ENCODE measurements around the gene HMGN4. TPM values are rescaled to one million over a fixed set of nuclear protein-coding genes. Genes with fewer than 3 reads are reported as not detected.
A peak's percentile ranks its signal among the peaks of the same experiment; 100 is the strongest.
"Not testable (repeated sequence)": the region's sequence is repeated elsewhere in the genome, so short reads cannot be mapped to it uniquely, and the experiment has no call there.

HMGN4 gene
- total RNA-seq, 2 donors from 2014 or later, result 79.8 to 91.9 TPM

- H3K4me1 Mint-ChIP-seq (ENCODE audit: low read depth in 2 of 2), result peaks cover under 1 to 3% of the 10 kb centered on the region in 2 donors
- H3K27ac Mint-ChIP-seq, result no peak overlapping the region
- H3K4me3 Mint-ChIP-seq, result no peak overlapping the region
- no peaks in the 10 kb centered on the region for H3K9me3 Mint-ChIP-seq
- H3K27me3 Mint-ChIP-seq, result peaks cover 0 to 9% of the 10 kb centered on the region in 2 donors
- DNase-seq (ENCODE audit: low spot score) (no peak), ATAC-seq (no peak)
- H3K36me3 Mint-ChIP-seq, result no peaks in the 10 kb centered on the region
Observed at GRCh38 chr6:26514984-26515383, 23.2 kb upstream of the HMGN4 start.

DNA sequence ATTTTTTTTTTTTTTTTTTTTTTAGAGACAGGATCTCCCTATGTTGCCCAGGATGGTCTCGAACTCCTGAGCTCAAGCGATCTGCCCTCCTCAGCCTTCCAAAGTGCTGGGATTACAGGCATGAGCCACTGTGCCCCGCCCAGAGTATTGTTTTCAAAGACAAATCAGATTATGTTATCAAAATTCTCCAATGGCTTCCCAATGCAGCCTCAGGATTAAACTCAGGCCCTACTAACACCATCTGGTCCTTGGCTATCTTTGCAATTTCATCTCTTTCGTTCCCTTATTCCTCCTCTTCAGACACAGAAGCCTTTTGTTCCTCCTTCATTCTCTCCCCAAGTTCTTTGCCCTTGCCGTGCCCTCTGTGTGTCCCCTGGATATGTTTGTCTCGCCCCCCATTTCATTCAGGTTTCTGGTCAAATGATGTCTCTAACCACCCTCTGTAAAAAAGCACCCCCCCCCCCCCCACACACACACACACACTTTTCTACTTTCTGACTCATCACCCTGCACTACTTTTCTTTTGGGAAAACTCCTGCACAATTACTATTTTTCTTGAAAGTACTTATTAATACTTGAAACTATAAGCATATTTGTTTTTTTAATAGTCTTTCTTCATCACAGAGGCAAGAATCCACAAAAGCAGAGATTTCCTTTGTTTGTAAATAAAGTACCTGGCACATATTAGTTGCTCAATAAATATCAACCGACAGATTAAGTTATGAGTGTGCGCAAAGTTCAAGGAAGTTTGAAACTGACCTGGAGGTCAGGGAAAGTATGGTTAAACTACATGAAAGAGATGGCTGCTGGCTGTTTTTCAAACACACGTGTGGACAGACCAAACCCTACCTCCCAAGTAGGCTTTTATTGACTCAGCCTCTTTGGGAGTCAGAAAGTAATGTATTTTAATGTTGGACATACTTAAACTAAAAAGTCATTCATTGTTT is 21.4 kb upstream of the HMGN4 start:
- no peak overlapping the region for H3K27ac Mint-ChIP-seq
- no peak for ATAC-seq
- no peaks in the 10 kb centered on the region for H3K9me3 Mint-ChIP-seq

DNA sequence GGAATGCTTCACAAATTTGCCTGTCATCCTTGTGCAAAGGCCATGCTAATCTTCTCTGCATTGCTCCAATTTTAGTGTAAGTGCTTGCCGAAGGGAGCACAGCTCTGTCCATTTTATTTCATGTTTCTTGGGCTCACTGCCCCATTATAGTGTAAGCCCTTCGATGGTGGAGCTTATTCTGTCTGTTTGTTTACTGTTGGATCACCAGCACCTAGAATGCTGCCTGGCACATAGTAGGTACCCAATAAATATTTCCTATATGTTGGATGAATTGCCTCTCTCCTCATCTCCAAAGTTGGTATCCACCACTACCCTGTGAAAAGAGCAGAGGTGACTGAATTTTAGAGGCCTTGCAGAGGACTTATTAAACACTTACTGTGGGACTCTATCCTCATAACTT is 18.8 kb upstream of the HMGN4 start:
- H3K9me3 Mint-ChIP-seq, result no peaks in the 10 kb centered on the region
- H3K36me3 Mint-ChIP-seq, result no peaks in the 10 kb centered on the region
- H3K4me1 Mint-ChIP-seq (ENCODE audit: low read depth in 2 of 2), result peaks cover 32 to 37% of the 10 kb centered on the region in 2 donors
- no peak overlapping the region for H3K4me3 Mint-ChIP-seq
- no peak overlapping the region for H3K27ac Mint-ChIP-seq
- DNase-seq (ENCODE audit: low spot score) (no peak), ATAC-seq (no peak)
- H3K27me3 Mint-ChIP-seq, result peaks cover 0 to 7% of the 10 kb centered on the region in 2 donors

More for the DNA sequence above, 21.4 kb upstream of the HMGN4 start:
- peaks cover 0 to 9% of the 10 kb centered on the region in 2 donors for H3K27me3 Mint-ChIP-seq
- H3K36me3 Mint-ChIP-seq, result no peaks in the 10 kb centered on the region
- no peak overlapping the region for H3K4me3 Mint-ChIP-seq
- DNase-seq (ENCODE audit: low spot score), result no peak
- peaks cover 16 to 17% of the 10 kb centered on the region in 2 donors for H3K4me1 Mint-ChIP-seq (ENCODE audit: low read depth in 2 of 2)

DNA sequence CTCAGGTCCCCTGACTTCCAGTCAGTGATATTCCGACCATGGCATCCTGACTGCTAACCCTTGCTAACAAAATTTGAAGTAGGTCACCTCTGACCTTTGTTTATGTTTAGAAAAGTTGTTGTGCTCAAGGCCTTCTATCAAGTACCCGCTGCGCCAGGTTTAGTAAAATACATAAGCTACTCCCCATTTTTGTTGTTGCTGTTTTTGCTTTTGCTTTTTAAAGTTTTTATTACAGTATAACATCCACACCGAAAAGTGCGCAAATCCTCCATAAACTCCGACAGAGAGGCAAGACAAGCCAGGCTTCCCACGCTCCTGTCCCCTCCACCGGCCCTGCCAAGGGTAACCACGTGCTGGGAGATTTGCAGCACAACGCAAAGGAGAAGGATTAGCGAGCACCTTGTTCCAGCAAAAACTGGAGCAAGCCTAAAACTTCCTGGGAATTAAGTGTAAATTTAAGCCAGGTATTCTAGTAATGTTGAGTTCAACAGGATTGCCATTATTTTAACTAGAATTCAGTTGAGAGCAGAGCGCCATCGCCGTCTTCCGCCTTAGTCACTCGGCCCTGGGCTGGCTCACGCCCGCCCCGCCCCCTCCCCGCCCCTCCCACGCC is 17.8 kb upstream of the HMGN4 start:
- Mint-ChIP-seq H3K4me3 (peak overlapping the region; percentile 91), H3K36me3 (no peaks in the 10 kb centered on the region), H3K27ac (peak overlapping the region; percentile 88 to 99), H3K4me1 (ENCODE audit: low read depth in 2 of 2) (peaks cover 32 to 41% of the 10 kb centered on the region in 2 donors), H3K27me3 (peaks cover 0 to 7% of the 10 kb centered on the region in 2 donors), H3K9me3 (no peaks in the 10 kb centered on the region)
- DNase-seq (ENCODE audit: low spot score), result peak; percentile 66
- peak; percentile 10 to 18 for ATAC-seq

- Mint-ChIP-seq H3K27ac (peak overlapping the region; percentile 88 to 99), H3K9me3 (no peaks in the 10 kb centered on the region), H3K36me3 (no peaks in the 10 kb centered on the region), H3K4me3 (peak overlapping the region; percentile 91), H3K4me1 (ENCODE audit: low read depth in 2 of 2) (peaks cover 32 to 41% of the 10 kb centered on the region in 2 donors), H3K27me3 (peaks cover 0 to 3% of the 10 kb centered on the region in 2 donors)
- DNase-seq (ENCODE audit: low spot score) (peak; percentile 87), ATAC-seq (peak; percentile 85 to 89)
Observed at GRCh38 chr6:26520850-26521599, 17.1 kb upstream of the HMGN4 start.

DNA sequence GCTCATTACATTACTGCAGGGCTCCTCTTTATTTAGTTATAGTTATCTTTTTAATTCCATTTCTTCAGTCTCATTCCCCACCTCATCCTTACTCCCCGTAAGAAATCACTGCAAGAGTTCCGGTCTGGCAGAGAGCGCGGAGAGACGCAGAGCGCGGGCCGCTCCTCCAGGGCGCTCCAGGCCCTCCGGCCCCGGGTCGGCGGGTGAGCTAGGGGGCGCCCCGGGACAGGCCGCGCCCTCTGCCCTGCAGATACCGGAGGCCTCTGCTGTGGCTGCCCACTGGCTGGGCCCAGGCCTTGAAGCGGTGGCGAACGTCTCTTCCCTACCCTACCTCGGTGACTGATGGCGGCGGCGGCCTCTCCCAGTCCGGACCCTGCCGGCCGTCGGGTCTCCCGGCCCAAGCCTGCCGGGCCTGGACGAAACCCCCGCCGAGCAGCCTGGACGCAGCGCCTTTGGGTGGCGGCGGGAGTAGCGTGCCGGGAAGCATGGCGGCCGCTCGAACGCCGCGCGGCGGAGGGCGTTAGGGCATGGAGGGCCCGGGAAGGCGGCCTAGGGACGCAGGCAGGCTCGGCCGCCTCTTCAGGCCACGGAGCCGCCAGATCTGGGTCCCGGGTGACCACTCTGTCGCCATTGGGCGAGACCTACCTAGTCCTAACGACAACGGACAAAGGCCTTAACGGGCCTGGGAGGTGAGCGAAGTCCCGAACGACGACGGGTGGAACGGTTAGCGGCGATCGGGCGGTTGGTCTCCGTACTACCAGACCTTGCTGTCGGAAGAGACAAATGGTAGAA is 16.4 kb upstream of the HMGN4 start:
- H3K36me3 Mint-ChIP-seq, result no peaks in the 10 kb centered on the region
- peaks cover 0 to 3% of the 10 kb centered on the region in 2 donors for H3K27me3 Mint-ChIP-seq
- H3K4me1 Mint-ChIP-seq (ENCODE audit: low read depth in 2 of 2), result peaks cover 32 to 41% of the 10 kb centered on the region in 2 donors
- no peaks in the 10 kb centered on the region for H3K9me3 Mint-ChIP-seq
- H3K27ac Mint-ChIP-seq, result peak overlapping the region; percentile 88 to 99
- ATAC-seq (peak; percentile 90 to 91), DNase-seq (ENCODE audit: low spot score) (peak; percentile 90)
- peak overlapping the region; percentile 91 for H3K4me3 Mint-ChIP-seq

DNA sequence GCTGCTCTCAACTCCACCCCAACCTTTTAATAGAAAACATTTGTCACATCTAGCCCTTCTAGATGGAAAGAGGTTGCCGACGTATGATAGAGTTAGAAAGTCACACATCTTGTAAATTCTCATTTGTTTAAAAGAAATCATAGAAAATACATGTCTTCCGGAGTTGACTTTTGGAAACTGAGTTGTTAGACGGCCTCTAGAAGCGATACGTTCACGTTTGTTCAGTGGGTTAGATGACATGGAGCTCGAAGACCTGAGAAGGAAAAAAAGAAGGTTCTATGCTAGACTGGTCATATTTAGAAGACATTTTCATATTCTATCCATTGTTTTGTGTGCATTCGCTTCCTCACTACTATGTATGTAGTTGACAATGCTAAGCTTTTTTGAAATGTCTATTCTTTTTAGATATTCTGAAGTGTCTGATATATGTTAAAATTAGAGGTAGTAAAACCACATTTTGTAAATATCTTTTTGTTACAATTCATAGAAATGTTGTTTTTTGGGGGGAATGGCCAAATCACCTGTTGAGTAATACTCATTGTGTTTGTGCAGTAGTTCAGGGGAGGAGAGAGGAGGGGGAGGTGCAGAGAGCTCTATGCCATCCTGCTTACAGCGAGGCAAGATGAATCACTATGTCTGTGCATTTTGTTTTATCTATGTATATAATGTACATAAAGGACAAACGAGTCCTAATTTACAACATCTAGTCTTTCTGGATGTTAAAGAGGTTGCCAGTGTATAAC is 15.5 kb upstream of the HMGN4 start:
- peaks cover 32 to 41% of the 10 kb centered on the region in 2 donors for H3K4me1 Mint-ChIP-seq (ENCODE audit: low read depth in 2 of 2)
- not testable (repeated sequence) for H3K9me3 Mint-ChIP-seq; H3K36me3 Mint-ChIP-seq; DNase-seq (ENCODE audit: low spot score); H3K27me3 Mint-ChIP-seq; ATAC-seq
- peak overlapping the region; percentile 88 to 99 for H3K27ac Mint-ChIP-seq
- peak overlapping the region; percentile 91 for H3K4me3 Mint-ChIP-seq

DNA sequence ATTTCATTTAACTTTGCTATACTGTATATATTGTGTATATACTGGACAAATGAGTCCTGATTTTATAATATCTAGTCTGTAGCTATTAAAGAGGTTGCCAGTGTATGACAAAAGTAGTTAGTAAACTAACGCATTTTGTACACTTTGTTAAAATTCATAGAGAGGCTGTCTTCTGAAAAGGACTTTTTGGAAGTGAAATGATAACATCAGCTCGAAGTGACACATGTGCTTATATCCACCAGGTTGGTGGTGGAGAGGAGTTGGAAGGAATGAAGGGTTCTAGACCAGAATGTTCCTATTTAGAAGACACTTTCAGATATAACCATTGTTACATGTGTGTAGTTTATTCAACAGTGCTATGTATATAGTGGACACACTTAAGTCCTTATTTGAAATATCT is 13.9 kb upstream of the HMGN4 start:
- not testable (repeated sequence) for H3K9me3 Mint-ChIP-seq; H3K27ac Mint-ChIP-seq; DNase-seq (ENCODE audit: low spot score); H3K4me3 Mint-ChIP-seq; H3K36me3 Mint-ChIP-seq; ATAC-seq; H3K27me3 Mint-ChIP-seq
- peaks cover 32 to 41% of the 10 kb centered on the region in 2 donors for H3K4me1 Mint-ChIP-seq (ENCODE audit: low read depth in 2 of 2)

DNA sequence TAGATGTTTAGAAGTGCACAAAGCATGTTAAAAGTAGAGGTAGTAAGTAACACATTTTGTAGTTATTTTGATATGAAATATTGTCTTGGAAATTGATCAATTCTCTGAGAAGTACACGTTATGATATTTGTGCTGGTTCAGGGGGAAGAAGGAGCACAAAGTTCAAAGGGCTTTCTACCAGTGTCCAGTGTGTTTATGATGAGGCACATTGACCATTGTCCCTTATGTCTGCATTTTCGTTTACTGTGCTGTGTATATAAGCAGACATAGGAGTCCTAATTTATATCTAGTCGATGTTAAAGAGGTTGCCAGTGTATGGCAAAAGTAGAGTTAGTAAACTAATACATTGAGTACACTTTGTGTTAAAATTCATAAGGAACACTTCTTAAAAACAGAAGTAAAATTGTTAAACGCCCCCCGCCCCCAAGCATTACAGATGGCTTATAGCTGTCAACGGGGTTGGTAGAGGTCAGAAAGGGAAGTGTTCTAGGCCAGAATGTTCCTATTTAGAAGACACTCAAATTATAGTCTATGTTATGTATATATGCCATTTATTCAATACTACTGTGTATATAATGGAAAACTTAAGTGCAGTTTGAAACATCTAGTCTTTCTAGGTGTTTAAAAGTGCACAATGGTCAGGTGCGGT is 13.3 kb upstream of the HMGN4 start:
- H3K27ac Mint-ChIP-seq, result no peak overlapping the region
- no peaks in the 10 kb centered on the region for H3K36me3 Mint-ChIP-seq
- DNase-seq (ENCODE audit: low spot score) (no peak), ATAC-seq (no peak)
- H3K4me3 Mint-ChIP-seq, result no peak overlapping the region
- no peaks in the 10 kb centered on the region for H3K27me3 Mint-ChIP-seq
- H3K9me3 Mint-ChIP-seq, result no peaks in the 10 kb centered on the region
- peaks cover 30 to 41% of the 10 kb centered on the region in 2 donors for H3K4me1 Mint-ChIP-seq (ENCODE audit: low read depth in 2 of 2)

- ATAC-seq (no peak), DNase-seq (ENCODE audit: low spot score) (no peak)
- H3K36me3 Mint-ChIP-seq, result no peaks in the 10 kb centered on the region
- no peaks in the 10 kb centered on the region for H3K27me3 Mint-ChIP-seq
- no peak overlapping the region for H3K4me3 Mint-ChIP-seq
- no peaks in the 10 kb centered on the region for H3K9me3 Mint-ChIP-seq
- H3K4me1 Mint-ChIP-seq (ENCODE audit: low read depth in 2 of 2), result peaks cover 23 to 33% of the 10 kb centered on the region in 2 donors
- H3K27ac Mint-ChIP-seq, result no peak overlapping the region
Observed at GRCh38 chr6:26525838-26526237, 12.3 kb upstream of the HMGN4 start.

- DNase-seq (ENCODE audit: low spot score), result no peak
- H3K27me3 Mint-ChIP-seq, result no peaks in the 10 kb centered on the region
- no peak overlapping the region for H3K4me3 Mint-ChIP-seq
- H3K36me3 Mint-ChIP-seq, result no peaks in the 10 kb centered on the region
- no peak overlapping the region for H3K27ac Mint-ChIP-seq
- no peak for ATAC-seq
- H3K4me1 Mint-ChIP-seq (ENCODE audit: low read depth in 2 of 2), result peaks cover 21 to 26% of the 10 kb centered on the region in 2 donors
- no peaks in the 10 kb centered on the region for H3K9me3 Mint-ChIP-seq
Observed at GRCh38 chr6:26526928-26527327, 11.2 kb upstream of the HMGN4 start.

DNA sequence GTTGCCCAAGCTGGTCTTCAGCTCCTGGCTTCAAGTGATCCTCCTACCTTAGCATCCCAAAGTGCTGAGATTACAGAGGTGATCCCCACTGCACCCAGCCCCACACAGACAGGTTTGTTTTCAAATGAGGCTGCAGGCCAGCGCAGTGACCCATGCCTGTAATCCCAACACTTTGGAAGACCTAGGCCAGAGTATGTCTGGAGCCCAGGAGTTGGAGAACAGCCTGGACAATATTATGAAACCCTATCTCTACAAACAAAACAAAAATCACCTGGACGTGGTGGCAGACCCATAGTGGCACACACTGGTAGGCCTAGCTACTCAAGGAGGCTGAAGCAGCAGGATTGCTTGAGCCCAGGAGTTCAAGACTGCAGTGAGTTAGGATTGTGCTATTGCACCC is 8.0 kb upstream of the HMGN4 start:
- DNase-seq (ENCODE audit: low spot score) (no peak), ATAC-seq (no peak)
- Mint-ChIP-seq H3K4me1 (ENCODE audit: low read depth in 2 of 2) (peaks cover 22% of the 10 kb centered on the region in 2 donors), H3K4me3 (no peak overlapping the region), H3K27ac (no peak overlapping the region), H3K36me3 (no peaks in the 10 kb centered on the region), H3K9me3 (no peaks in the 10 kb centered on the region), H3K27me3 (no peaks in the 10 kb centered on the region)
